Endothelial cell of umbilical vein (primary cell): Measurements from ENCODE around the gene TXN. TPM values are rescaled to one million over a fixed set of nuclear protein-coding genes. Genes with fewer than 3 reads are reported as not detected.

Source experiments
- BruUV-seq: library from RNA; stranded (reverse); fragments of 400-500 nt; replicated peaks from 2 replicates; lab custom pipeline; 2021; lab: Mats Ljungman, UMichigan
- CTCF ChIA-PET: fragments of 300-600, 350-600 bp; sonication (Branson Sonifier 250); formaldehyde crosslinking; loops from one replicate; lab custom pipeline; 2021; ENCODE audit warnings: antibody characterized with exemption, inconsistent platforms; lab: Charles Lee
- POLR2A ChIA-PET: fragments of 300-600, 350-600 bp; sonication (Branson Sonifier 250); formaldehyde crosslinking; loops from one replicate; lab custom pipeline; 2021; ENCODE audit warnings: antibody characterized with exemption, inconsistent platforms; lab: Charles Lee
- DNase-seq: peaks from one replicate; pipeline ENCODE4 v3.0.0-alpha.2; 2011; ENCODE audit warnings: low read depth, low spot score
- FAIRE-seq: peaks from 2 replicates; lab custom pipeline; 2011; peaks lifted over from hg19 to GRCh38; lab: Jason Lieb, UNC
- H2AFZ ChIP-seq: 2 replicates; pipeline ENCODE4 v1.6.0; 2012; ENCODE audit warnings: low read depth, low read length, control low read depth, inconsistent platforms
- H3K27ac ChIP-seq: 2 replicates; pipeline ENCODE4 v1.5.1; 2011; ENCODE audit warnings: low read depth, mild to moderate bottlenecking, control low read depth, low read length, moderate library complexity; ENCODE audit not compliant: insufficient read depth
- H3K27me3 ChIP-seq, 2 experiments: 2 replicates each; pipeline versions ENCODE4 v1.6.0 to v1.6.1; 2011; ENCODE audit warnings: low read length in 2 of 2, mixed read lengths in 1 of 2; ENCODE audit not compliant: control insufficient read depth in 2 of 2, insufficient read depth in 2 of 2
- H3K36me3 ChIP-seq, 2 experiments: 2 replicates in 1 of 2; 3 replicates in 1 of 2; pipeline ENCODE4 v1.5.1; 2011; ENCODE audit warnings: low read length in 2 of 2, mild to moderate bottlenecking in 1 of 2, moderate library complexity in 1 of 2; ENCODE audit not compliant: control insufficient read depth in 2 of 2, insufficient read depth in 2 of 2; ENCODE audit errors: extremely low read depth in 1 of 2
- H3K4me1 ChIP-seq: 3 replicates; pipeline ENCODE4 v1.5.1; 2011; ENCODE audit warnings: mild to moderate bottlenecking, low read length; ENCODE audit not compliant: control insufficient read depth, insufficient read depth; ENCODE audit errors: extremely low read depth
- H3K4me2 ChIP-seq: 2 replicates; pipeline ENCODE4 v1.6.1; 2011; ENCODE audit warnings: low read length, control low read depth, mixed read lengths; ENCODE audit not compliant: insufficient read depth
- H3K4me3 ChIP-seq, 3 experiments: fragments of 200-600 bp in 1 of 3; sonication (generic), shearing (Covaris generic) in 1 of 3; replicated peaks in 1 of 3; 2 replicates each; pipeline ENCODE4 v1.5.1; 2011 to 2016; ENCODE audit warnings: control low read depth in 3 of 3, low read length in 3 of 3, mild to moderate bottlenecking in 2 of 3, inconsistent platforms in 1 of 3, low read depth in 1 of 3, moderate library complexity in 1 of 3; ENCODE audit not compliant: insufficient read depth in 1 of 3
- H3K79me2 ChIP-seq: 2 replicates; pipeline ENCODE4 v1.6.0; 2012; ENCODE audit warnings: low read length, inconsistent platforms; ENCODE audit not compliant: control insufficient read depth, insufficient read depth
- H3K9ac ChIP-seq: replicated peaks from 2 replicates; pipeline ENCODE3; 2011; ENCODE audit warnings: low read length, control low read depth; ENCODE audit not compliant: insufficient read depth; ENCODE audit errors: extremely low read depth
- H3K9me1 ChIP-seq: replicated peaks from 3 replicates; pipeline ENCODE4 v1.6.0; 2011; ENCODE audit warnings: mild to moderate bottlenecking, low read length; ENCODE audit not compliant: control insufficient read depth, insufficient read depth; ENCODE audit errors: extremely low read depth
- H3K9me3 ChIP-seq: replicated peaks from 2 replicates; pipeline ENCODE4 v1.5.1; 2012; ENCODE audit warnings: low read length, inconsistent platforms; ENCODE audit not compliant: control insufficient read depth, insufficient read depth
- H4K20me1 ChIP-seq: replicated peaks from 2 replicates; pipeline ENCODE3; 2011; ENCODE audit warnings: mild to moderate bottlenecking, low read length; ENCODE audit not compliant: control insufficient read depth, insufficient read depth; ENCODE audit errors: extremely low read depth
- CTCF ChIP-seq, 2 donors: IDR thresholded peaks; 1 replicate in 1 of 2; 2 replicates in 1 of 2; pipeline ENCODE4 v1.5.1; 2011; ENCODE audit warnings: low read length in 2 of 2, mild to moderate bottlenecking in 2 of 2, moderate library complexity in 2 of 2, control low read depth in 1 of 2, inconsistent platforms in 1 of 2, low read depth in 1 of 2; ENCODE audit not compliant: insufficient read depth in 1 of 2; ENCODE audit errors: extremely low read depth in 1 of 2
- EZH2 ChIP-seq: IDR thresholded peaks from 2 replicates; pipeline ENCODE4 v1.6.1; 2012; ENCODE audit warnings: borderline replicate concordance, low read depth, mild to moderate bottlenecking, moderate library complexity, low read length, inconsistent platforms; ENCODE audit not compliant: severe bottlenecking
- FOS ChIP-seq: IDR thresholded peaks from 2 replicates; pipeline ENCODE4 v1.6.1; 2011; ENCODE audit warnings: mild to moderate bottlenecking, low read length, moderate library complexity, borderline replicate concordance; ENCODE audit not compliant: insufficient read depth
- GATA2 ChIP-seq: IDR thresholded peaks from 2 replicates; pipeline ENCODE4 v1.7.0; 2011; ENCODE audit warnings: low read depth, mild to moderate bottlenecking, moderate library complexity, mixed read lengths, low read length; ENCODE audit not compliant: insufficient read length, insufficient read depth
- JUN ChIP-seq: IDR thresholded peaks from 2 replicates; pipeline ENCODE4 v1.6.1; 2011; ENCODE audit warnings: borderline replicate concordance, low read depth; ENCODE audit not compliant: insufficient read length, insufficient read depth
- MYC ChIP-seq: IDR thresholded peaks from one replicate; pipeline ENCODE4 v1.6.1; 2011; ENCODE audit warnings: mild to moderate bottlenecking, low read depth, low read length
- POLR2A ChIP-seq: IDR thresholded peaks from 2 replicates; pipeline ENCODE4 v1.6.1; 2012; ENCODE audit warnings: low read depth, mild to moderate bottlenecking, control low read depth, low read length
- POLR2AphosphoS5 ChIP-seq: IDR thresholded peaks from 2 replicates; pipeline ENCODE4 v1.6.1; 2012; ENCODE audit warnings: low read depth, mild to moderate bottlenecking, control low read depth, low read length, moderate library complexity; ENCODE audit not compliant: insufficient read depth
- dilution Hi-C: fragments of 300-500 bp; cut with MboI; formaldehyde crosslinking; loops from one replicate; pipeline ENCODE4 v1.15.0; 2019; ENCODE audit warnings: low sequenced_read_pairs; ENCODE audit not compliant: extremely low pct_ligation_motif_present
- intact Hi-C: fragments of 100-400 bp; cut with micrococcal nuclease; formaldehyde crosslinking; loops from one replicate; pipeline ENCODE4 v1.10.0; 2022
- polyA plus RNA-seq, 4 experiments: library from polyadenylated mRNA; depleted of rRNA in 3 of 4; stranded (reverse) in 3 of 4; unstranded in 1 of 4; fragments of >200 nt; gene quantifications; 2 replicates each; pipeline versions ENCODE4 v1.2.1 to v1.2.3, GENCODE V29; 2011 to 2012; ENCODE audit warnings: missing spikeins in 1 of 4
- total RNA-seq: library from RNA; stranded (reverse); gene quantifications from 2 replicates; pipeline ENCODE4 v1.2.3, GENCODE V29; 2021
- TF ChIP-seq, protein P1 (sequence below): IDR thresholded peaks from 2 replicates; pipeline ENCODE4 v1.6.1; 2011; ENCODE audit not compliant: insufficient read depth, insufficient read length

Gene TXN
- total and polyA plus RNA-seq, 2 donors (not counting 3 experiments of a cell fraction or from before 2014, with no cell fraction given), result 280 to 373 TPM

GRCh38 chr9:110270211-110270995 lies 14.1 kb upstream of the TXN start:
- no peak for FAIRE-seq
- no TSS peak for BruUV-seq
- no peak for TF ChIP-seq GATA2
- no peak for TF ChIP-seq POLR2A
- no peak for TF ChIP-seq MYC
- H3K9me1 ChIP-seq, result no peaks in the 10 kb centered on the region
- no peaks in the 10 kb centered on the region for H4K20me1 ChIP-seq
- dilution Hi-C loops, result no loop called here
- no peak for DNase-seq
- CTCF ChIA-PET, result interaction anchor here (5.9 kb wide), 1 partner anchor 11 kb away, joined by 29 read pairs; no protein-coding TSS in a partner anchor
- POLR2A ChIA-PET, result no interaction called here
- H3K27me3 ChIP-seq, result peaks cover 7 to 8% of the 10 kb centered on the region in 2 experiments
- no peaks in the 10 kb centered on the region for H3K4me1 ChIP-seq
- intact Hi-C loops, result no loop called here
- H3K9me3 ChIP-seq, result no peaks in the 10 kb centered on the region
- H3K4me2 ChIP-seq, result no peak overlapping the region
- no peak overlapping the region for H3K27ac ChIP-seq
- no peaks in the 10 kb centered on the region for H3K36me3 ChIP-seq
- no peak overlapping the region for H3K4me3 ChIP-seq
- no peaks in the 10 kb centered on the region for H3K79me2 ChIP-seq
- no peak overlapping the region for H3K9ac ChIP-seq
- H2AFZ ChIP-seq, result no peak overlapping the region

GRCh38 chr9:110266795-110267194 lies 10.5 kb upstream of the TXN start:
- no peak overlapping the region for H3K4me3 ChIP-seq
- TF ChIP-seq, protein P1, sequence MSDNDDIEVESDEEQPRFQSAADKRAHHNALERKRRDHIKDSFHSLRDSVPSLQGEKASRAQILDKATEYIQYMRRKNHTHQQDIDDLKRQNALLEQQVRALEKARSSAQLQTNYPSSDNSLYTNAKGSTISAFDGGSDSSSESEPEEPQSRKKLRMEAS, result no peak
- TF ChIP-seq FOS, result no peak
- no peak for TF ChIP-seq CTCF (IDR thresholded peaks at IDR 0.05; ENCODE audit: extremely low read depth in 1 of 2, insufficient read depth in 1 of 2, low read depth in 1 of 2, low read length in 2 of 2)
- TF ChIP-seq JUN, result no peak
- no peak for TF ChIP-seq MYC
- no peak for TF ChIP-seq EZH2
- no peak for TF ChIP-seq GATA2
- no peak for TF ChIP-seq POLR2AphosphoS5
- no peak for TF ChIP-seq POLR2A
- no peak overlapping the region for H3K4me2 ChIP-seq
- DNase-seq (no peak), FAIRE-seq (no peak)
- H3K79me2 ChIP-seq, result no peaks in the 10 kb centered on the region
- no peaks in the 10 kb centered on the region for H4K20me1 ChIP-seq
- POLR2A ChIA-PET, result no interaction called here
- no peak overlapping the region for H3K27ac ChIP-seq
- no peaks in the 10 kb centered on the region for H3K9me1 ChIP-seq
- CTCF ChIA-PET, result no interaction called here
- H3K36me3 ChIP-seq, result no peaks in the 10 kb centered on the region
- dilution Hi-C loops, result no loop called here
- H2AFZ ChIP-seq, result no peak overlapping the region
- no TSS peak for BruUV-seq
- no peaks in the 10 kb centered on the region for H3K9me3 ChIP-seq
- intact Hi-C loops, result no loop called here
- peaks cover 3 to 4% of the 10 kb centered on the region in 2 experiments for H3K27me3 ChIP-seq
- no peak overlapping the region for H3K9ac ChIP-seq
- H3K4me1 ChIP-seq, result no peaks in the 10 kb centered on the region
